Activated CD4-positive, alpha-beta T cell treated with anti-CD3 and anti-CD28 coated beads, Interleukin-2, Interleukin-6, amounts not matched to agents 100 ng/mL and 50 ng/mL, durations not matched to agents 16 hours and 8 hours (primary cell): ENCODE data around the gene WDR81.
"Not testable (repeated sequence)": the region's sequence is repeated elsewhere in the genome, so short reads cannot be mapped to it uniquely, and the experiment has no call there.

ENCODE experiments used
- DNase-seq: peaks from one replicate; pipeline ENCODE4 v3.0.0-alpha.2; 2020

The WDR81 gene

DNA sequence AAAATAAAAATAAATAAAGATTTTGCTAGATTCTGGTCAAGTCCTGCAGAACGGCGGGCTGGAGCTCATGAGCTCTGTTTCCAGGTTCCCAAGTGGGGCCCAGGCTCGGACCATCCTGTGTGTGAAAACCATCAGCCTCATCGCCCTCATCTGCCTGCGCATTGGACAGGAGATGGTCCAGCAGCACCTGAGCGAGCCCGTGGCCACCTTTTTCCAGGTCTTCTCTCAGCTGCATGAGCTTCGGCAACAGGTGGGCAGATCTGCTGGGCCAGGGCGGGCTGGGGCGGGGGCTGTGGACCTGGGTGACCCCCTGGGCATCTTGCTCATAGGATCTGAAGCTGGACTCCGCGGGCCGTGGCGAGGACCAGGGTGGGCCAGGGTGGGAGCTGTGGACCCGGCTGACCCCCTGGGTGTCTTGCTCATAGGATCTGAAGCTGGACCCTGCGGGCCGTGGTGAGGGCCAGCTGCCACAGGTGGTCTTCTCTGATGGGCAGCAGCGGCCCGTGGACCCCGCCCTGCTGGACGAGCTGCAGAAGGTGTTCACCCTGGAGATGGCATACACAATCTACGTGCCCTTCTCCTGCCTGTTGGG, 7.8 kb downstream of the WDR81 start:
- DNase-seq, result no peak

DNA sequence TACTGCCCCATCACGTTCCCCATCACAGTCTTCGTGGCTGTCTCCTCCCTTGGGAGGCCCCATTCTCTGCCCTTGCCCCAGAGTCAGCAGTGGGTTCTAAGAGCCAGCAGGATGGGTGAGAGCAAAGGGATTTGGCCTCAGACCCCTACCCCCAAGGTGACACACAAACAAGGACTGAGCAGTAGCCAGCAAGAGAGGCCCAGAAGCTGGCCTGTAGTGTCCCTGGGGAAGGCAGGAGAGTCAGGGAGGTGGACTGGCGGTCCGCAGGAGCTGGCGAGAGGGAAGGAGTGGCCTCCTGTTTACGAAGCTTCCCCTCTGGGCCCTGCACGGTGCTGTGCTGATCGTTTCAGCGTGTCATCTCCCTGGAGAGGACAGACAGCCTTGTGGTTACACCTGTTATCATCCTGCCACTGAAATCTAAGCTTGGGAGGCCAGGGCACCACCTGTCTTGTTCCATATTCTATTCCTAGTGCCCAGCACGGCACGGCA, 8.4 kb downstream of the WDR81 start:
- DNase-seq, result no peak

- no peak for DNase-seq
Observed at GRCh38 chr17:1733759-1734158, 9.3 kb downstream of the WDR81 start.

DNA sequence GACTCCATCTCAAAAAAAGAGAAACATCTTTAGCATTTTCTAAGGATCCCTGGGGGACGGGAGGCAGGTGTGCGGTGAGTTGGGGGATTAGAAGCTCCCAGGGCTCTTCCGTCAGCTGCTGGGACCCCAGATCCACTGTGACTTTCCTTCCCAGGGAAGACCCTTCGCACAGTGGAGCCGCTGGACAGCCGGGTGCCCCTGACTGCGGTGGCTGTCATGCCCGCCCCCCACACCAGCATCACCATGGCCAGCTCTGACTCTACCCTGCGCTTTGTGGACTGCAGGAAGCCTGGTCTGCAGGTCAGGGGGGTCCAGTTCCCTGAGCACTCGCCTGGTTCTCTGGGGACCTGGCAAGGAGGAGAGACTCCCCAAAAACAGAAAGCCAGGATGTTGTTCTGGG, 10.9 kb downstream of the WDR81 start:
- DNase-seq, result no peak

GRCh38 chr17:1735834-1736347, 11.4 kb downstream of the WDR81 start:
- DNase-seq, result no peak

DNA sequence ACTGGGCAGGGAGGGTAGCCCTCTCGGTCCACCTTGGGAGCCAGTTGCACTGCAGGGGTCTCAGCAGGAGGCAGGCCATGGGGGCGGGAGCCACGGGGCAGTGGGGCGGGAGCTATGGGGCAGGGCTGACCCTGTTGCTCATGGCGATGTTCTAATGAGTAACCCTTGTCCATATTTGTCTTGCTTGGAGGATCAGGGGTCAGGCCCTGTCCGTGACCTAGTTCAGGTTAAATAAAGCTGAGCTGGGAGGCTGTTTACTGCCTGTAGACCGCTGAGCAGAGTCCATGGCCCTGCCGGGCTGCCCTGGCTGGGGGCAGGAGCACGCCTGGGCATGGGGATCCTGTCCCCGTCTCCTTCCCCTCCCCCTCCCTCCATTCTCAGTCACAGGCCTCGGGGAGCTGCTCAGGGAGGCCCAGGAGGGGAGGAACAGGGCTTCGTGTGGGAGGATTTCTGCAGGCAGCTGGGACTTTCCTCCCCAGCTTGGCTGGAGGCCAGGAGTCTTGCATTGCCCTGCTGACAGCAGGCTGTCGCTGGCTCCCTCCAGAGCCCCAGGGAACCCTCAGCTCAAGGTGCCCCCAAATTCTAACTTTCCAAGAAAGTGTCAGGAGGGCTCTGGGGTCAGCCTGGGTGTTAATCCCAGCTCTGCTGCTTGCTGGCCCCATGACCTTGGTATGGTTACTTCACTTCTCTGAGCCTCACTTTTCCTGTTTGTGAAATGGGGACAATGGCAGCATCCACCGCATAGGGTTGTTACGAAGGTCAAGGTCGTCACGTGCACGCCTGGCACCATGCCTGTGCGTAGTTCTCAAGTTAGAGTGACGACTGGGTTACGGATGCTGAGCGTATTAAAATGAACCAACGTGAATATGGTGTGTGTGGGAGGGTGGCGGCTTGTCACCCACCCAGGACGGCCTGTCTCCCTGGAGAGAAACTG, 12.1 kb downstream of the WDR81 start:
- DNase-seq, result no peak

DNA sequence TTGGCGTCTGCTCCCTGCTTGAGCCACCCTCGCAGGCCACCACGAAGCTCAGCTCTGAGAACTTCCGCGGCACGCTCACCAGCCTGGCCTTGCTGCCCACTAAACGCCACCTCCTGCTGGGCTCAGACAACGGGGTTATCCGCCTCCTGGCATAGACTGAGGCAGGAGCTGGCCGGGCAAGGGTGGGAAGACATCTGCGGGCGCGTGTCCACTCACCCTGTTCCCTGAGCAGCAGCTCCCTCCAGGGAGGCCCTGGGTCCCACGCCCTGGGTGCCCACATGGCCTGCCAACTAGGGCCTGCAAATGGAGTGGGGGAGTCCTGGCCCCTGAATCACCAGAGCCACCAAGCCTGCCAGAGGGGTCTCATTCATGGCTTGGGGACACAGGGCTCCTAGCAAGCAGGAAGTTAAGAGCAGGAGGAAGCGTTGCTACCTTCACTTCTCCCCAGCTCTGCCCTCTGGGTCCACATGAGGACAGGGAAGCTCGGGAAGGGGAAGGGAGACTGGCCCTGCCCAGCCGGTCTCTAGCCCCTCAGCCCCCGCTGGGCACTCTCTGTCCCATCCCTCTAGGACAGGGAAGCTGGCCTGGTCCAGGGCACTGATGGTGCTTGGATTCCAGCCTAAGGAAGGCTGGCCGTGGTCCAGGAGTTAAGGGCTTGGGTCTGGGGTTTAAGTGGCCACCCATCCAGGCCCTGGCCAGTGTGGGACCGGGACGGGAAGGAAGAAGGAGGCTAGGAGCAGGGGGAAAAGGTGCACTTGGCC, 13.2 kb downstream of the WDR81 start:
- no peak for DNase-seq

- not testable (repeated sequence) for DNase-seq
Observed at GRCh38 chr17:1741899-1742298, 17.4 kb downstream of the WDR81 start.

- DNase-seq, result no peak
Observed at GRCh38 chr17:1742371-1743087, 18.0 kb downstream of the WDR81 start, which contains the start of gene SERPINF2. SERPINF2 (plus strand) TSS chr17:1742871; CDS start chr17:1744996, 2,125 bp downstream.

DNA sequence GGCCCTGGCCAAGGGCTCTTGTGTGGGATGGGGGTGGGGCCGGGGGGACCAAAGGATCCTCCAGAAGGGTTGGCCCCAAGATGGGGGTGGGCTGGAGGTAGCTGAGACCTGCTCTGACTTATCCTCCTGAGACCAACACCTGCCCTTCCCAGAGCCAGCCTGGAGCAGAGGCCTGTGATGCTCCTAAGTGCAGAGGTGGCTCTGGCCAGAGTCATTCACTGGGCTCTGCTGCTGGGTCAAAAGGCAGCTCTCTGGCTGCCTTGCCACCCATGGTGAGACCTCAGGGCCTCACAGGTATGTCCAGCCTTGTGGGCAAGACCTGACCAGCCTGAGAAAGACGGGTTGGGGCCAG, 18.6 kb downstream of the WDR81 start:
- DNase-seq, result no peak

GRCh38 chr17:1744551-1745512, 20.3 kb downstream of the WDR81 start:
- no peak for DNase-seq

- DNase-seq, result no peak
Observed at GRCh38 chr17:1745513-1746020, 21.1 kb downstream of the WDR81 start.

- DNase-seq, result no peak
Observed at GRCh38 chr17:1746975-1747543, 22.6 kb downstream of the WDR81 start.

- no peak for DNase-seq
Observed at GRCh38 chr17:1750628-1751027, 26.1 kb downstream of the WDR81 start.

DNA sequence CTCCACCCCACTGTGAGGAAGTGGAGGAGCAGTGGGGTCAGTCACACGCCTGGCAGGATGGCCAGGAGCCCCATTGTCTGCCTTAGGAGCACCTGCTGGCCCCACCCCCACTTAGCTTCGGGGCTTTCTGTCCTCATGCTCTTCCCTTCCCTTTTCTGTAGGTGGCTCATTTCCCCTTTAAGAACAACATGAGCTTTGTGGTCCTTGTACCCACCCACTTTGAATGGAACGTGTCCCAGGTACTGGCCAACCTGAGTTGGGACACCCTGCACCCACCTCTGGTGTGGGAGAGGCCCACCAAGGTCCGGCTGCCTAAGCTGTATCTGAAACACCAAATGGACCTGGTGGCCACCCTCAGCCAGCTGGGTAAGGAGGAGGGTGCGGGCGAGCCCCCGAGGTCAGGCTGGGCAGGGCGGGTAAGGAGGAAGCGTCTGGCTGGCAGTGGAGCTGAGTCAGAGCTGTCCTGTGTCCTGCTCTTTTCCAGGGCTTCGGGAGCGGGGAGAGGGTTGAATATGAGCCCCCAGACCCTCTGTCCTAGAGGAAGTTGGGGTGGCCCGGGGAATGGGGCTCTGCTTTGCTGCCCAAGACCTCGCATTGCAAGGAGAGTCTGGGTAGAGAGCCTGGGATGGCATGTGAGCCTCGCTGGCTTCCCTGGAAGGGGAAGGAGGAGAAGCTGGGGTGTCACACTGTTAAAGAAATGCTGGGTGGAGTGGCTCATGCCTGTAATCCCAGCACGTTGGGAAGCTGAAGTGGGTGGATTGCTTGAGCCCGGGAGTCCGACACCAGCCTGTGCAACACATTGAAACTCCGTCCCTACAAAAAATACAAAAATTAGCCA, 28.1 kb downstream of the WDR81 start:
- no peak for DNase-seq

DNA sequence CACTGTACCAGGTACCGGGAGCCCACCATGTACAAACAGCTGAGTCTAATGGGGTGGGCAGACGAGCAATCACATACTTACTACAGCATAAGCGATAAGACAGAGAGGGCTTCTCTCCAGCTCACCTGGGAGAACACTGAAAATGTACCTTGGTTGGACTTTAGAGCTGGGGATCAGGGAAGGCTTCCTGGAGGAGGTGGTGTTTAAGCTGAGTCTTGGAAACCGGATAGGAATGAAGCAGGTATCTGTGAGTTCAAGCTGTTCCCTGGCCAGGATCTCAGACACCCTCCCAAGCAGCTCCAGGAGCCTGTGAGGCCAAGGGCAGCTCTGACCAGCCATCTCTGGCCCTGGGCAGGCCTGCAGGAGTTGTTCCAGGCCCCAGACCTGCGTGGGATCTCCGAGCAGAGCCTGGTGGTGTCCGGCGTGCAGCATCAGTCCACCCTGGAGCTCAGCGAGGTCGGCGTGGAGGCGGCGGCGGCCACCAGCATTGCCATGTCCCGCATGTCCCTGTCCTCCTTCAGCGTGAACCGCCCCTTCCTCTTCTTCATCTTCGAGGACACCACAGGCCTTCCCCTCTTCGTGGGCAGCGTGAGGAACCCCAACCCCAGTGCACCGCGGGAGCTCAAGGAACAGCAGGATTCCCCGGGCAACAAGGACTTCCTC, 29.4 kb downstream of the WDR81 start:
- DNase-seq, result no peak

DNA sequence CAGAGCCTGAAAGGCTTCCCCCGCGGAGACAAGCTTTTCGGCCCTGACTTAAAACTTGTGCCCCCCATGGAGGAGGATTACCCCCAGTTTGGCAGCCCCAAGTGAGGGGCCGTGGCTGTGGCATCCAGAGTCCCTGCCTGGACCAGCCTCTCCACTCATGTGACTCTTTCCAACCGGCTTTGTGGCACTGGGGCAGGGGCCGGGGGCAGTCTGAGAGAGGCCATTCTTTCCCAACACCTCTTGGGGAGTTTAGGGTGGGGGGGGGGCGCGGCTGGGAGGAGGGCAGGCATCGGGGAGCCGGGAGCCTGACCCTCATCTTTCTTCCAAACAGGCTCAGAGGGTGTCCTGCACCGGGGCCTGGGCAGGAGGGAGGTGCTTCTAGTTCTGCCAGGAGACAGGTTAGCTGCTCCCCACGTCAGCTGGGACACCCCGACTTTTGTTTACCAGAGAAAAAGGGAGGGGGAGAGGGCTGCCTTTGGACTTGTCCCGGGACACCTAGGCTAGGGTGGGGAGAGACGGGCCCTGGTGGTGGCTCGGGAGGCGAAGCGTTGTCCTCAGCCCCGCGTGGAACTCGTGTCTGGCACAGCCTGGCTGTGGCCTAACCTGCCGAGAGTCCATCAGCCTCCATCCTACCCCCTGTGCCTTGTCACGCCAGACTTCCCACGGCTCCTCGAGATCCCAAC, 30.1 kb downstream of the WDR81 start:
- DNase-seq, result no peak

GRCh38 chr17:1755252-1755826, 30.8 kb downstream of the WDR81 start:
- no peak for DNase-seq
